ENCODE measurements around the gene SMARCA4.
A peak's percentile ranks its signal among the peaks of the same experiment; 100 is the strongest.
"Not testable (repeated sequence)": the region's sequence is repeated elsewhere in the genome, so short reads cannot be mapped to it uniquely, and the experiment has no call there.

SMARCA4 gene

DNA sequence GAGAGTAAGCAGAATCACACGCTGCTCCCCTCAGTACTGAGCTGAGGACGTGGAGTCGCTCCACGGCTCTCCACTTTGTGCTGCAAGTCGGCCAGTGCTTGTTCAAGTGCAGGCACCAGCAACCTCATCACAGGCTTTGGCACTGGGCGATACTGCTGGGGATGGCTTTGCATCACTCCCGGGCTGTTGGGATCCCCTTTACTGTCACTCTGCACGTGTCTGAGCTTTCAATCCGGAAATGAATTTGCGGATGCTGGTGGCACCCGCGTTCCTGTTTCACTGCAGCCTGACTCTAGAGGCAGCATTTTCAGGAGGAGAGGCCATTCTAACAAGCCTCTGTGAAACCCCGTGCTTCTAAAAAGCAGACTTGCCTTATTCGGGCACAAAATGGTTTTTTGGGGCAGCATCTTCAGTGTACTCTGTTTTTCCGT is 19.1 kb downstream of the SMARCA4 start:
- DNase-seq (ENCODE audit: low read depth): peak; percentile 4

DNA sequence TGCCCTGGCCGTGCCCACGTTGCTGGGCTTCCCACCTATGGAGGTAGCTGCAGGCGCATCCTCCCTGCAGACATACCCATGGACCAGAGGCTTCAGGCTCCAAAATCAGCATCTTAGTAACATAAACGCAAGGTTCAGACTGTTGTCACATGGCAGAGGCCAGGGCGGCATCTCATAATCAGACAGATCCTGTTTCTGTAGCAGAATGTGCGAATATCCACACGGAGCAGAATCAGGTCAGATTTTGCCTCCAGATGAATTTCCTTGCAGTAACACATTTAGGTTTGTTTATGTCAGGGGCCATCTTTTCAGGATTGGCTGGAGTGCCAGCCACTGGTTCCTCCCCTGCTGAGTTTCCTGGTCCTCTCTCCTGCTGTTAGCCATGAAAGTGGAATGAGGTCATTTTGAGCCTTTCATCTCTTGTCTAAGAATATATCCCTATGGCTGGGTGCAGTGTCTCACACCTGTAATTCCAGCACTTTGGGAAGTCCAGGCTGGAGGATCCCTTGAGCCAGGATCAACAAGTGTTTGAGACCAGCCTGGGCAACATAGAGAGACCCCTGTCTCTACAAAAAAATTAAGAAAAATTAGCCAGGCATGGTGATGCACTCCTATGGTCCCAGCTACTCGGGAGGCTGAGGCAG is 20.5 kb downstream of the SMARCA4 start:
- no peak for DNase-seq (ENCODE audit: low read depth)

DNA sequence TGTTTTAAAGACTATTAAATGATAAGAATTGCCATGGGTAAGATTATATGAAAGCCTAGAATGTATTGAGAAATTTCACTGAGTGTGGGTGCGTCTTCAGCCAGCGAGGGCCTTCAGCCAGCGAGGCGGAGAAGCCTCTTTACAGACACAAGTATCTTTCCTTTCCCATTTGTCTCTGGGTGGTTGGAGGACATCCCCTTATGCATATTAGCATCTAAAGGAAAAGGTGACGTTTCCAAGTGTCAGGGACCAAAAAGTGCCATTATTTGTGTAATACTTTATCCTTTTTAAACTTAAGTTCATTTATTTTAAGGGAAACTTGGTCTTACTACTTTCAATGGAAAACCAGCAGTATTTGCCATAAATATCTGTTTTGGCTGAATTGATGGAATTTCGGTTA is 22.2 kb downstream of the SMARCA4 start:
- no peak for DNase-seq (ENCODE audit: low read depth)

DNA sequence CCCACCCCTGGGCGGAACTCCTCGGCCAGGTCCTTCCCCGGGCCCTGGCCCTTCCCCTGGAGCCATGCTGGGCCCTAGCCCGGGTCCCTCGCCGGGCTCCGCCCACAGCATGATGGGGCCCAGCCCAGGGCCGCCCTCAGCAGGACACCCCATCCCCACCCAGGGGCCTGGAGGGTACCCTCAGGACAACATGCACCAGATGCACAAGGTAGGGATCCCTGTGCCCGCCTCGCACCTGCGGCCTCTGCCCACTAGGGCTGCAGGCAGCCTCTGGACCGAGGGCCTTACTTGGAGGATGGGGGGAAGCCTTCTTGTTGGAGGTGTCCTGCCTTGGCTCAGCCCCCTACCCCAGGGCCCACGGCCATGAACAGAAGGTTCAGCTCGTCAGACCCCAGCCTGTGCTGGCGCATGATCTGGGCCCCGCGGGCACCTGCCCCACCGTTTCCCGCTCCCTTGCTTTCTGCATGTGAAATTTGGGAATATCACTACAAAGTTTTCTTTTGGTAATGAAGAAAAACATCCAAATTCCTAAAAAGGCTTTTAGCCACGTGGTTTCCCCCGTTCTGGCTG is 23.4 kb downstream of the SMARCA4 start:
- no peak for DNase-seq (ENCODE audit: low read depth)

DNA sequence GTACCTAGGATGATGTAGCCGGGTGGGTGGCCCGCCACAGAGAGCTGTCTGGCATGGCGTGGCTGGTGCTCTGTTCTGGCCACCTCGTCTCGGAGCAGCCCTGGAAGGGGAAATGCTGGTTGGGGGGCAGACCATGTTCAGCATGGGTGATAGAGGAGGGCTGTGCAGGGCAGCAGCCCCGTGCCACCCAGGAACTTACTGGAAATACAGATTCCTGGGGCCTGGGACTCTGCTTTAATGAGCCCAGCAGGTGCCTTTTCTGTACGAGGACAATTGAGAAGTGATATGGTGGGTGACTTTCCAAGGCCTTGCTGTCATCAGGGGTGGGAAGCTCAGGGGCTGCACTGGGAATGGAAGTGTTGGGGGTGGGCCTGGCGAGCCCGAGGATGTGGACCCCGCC is 24.7 kb downstream of the SMARCA4 start:
- no peak for DNase-seq (ENCODE audit: low read depth)

DNA sequence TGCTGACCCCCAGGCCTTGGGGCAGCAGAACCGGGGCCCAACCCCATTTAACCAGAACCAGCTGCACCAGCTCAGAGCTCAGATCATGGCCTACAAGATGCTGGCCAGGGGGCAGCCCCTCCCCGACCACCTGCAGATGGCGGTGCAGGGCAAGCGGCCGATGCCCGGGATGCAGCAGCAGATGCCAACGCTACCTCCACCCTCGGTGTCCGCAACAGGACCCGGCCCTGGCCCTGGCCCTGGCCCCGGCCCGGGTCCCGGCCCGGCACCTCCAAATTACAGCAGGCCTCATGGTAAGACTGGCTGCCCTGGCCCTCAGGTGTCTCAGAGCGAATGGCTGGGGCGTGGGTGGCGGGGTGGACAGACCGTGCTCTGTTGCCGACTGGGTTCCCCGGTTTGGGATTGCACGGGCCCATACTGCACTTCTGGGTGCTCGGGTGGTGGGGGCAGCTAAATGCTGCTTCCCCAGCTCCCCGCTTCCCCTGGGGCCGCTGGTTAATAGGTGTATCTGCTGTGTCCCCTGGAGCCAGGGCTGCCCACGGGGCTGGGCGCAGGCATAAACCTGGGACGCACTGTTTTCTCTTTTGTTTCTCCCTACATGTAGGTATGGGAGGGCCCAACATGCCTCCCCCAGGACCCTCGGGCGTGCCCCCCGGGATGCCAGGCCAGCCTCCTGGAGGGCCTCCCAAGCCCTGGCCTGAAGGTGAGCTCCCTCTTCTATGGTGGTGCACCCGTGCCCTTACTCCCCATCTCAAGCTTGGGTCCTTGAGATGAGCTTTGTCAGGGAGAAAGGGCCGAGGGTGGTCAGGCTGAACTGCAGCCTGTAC is 25.7 kb downstream of the SMARCA4 start:
- no peak for DNase-seq (ENCODE audit: low read depth)

DNA sequence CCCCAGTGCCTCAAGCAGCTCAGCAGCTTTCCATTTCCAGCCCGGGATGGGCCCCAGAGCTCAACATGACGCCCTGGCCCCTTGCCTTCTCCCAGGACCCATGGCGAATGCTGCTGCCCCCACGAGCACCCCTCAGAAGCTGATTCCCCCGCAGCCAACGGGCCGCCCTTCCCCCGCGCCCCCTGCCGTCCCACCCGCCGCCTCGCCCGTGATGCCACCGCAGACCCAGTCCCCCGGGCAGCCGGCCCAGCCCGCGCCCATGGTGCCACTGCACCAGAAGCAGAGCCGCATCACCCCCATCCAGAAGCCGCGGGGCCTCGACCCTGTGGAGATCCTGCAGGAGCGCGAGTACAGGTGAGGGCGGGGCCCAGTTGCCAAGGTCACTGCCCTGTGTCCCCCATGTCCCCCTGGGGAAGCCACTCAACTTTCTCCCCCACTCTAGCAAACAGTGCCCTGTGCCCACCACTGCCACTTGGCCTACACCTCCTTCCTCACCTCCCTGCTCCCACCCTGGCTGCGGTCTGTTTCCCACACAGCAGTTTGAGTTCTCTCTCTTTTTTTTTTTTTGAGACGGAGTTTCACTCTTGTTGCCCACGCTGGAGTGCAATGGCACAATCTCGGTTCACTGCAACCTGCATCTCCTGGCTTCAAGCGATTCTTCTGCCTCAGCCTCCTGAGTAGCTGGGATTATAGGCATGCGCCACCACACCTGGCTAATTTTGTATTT is 26.9 kb downstream of the SMARCA4 start:
- DNase-seq (ENCODE audit: low read depth): no peak

DNA sequence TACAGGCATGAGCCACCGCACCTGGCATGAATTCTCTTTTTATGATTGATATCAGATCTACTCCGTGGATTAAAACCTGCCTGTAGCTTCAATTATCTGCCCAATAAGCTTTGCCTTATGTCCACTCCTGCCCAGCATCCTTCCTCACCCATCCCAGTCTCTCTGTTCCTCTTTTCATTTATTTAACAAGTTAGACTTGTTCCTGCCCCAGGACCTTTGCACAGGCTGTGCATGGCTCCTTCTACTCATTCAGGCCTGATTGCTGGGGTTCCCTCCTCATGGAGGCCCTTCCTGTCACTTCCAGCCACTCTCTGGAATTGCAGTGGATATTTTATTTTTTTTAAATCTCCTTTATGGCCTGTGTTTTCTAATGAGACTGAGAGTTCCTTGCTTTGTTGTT is 27.6 kb downstream of the SMARCA4 start:
- DNase-seq (ENCODE audit: low read depth): no peak

DNA sequence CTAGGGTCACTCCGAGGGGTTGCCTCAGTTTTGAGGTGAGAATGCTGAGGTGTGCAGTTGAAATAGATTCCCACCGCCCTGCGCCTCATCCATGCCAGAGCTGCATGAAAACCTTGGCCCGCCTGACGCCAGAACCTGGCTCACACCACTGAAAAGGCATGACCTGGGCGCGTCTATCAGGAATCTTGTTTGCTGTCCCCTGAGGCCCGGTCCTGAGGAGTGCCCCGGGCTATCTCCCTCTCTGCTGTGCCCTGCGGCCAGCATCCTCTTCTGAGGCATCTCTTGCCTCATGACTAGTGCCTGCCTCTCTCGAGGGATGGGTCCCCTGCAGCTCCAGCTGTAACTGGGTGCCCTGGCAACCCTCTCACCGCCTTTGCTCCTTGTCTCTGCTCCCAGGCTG is 28.1 kb downstream of the SMARCA4 start:
- no peak for DNase-seq (ENCODE audit: low read depth)

DNA sequence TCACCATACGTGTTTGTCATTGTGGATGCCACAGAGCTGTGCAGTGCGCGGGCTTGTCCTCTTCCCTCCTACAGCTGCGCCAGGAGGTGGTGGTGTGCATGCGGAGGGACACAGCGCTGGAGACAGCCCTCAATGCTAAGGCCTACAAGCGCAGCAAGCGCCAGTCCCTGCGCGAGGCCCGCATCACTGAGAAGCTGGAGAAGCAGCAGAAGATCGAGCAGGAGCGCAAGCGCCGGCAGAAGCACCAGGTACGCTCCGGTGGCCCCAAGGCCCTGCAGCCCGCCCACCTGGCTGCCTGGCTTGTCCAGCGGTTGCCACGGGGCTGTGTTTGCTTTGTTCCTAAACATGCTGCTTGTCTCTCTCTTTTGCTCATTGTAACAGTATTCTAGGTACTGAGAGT is 30.2 kb downstream of the SMARCA4 start:
- no peak for DNase-seq (ENCODE audit: low read depth)

DNA sequence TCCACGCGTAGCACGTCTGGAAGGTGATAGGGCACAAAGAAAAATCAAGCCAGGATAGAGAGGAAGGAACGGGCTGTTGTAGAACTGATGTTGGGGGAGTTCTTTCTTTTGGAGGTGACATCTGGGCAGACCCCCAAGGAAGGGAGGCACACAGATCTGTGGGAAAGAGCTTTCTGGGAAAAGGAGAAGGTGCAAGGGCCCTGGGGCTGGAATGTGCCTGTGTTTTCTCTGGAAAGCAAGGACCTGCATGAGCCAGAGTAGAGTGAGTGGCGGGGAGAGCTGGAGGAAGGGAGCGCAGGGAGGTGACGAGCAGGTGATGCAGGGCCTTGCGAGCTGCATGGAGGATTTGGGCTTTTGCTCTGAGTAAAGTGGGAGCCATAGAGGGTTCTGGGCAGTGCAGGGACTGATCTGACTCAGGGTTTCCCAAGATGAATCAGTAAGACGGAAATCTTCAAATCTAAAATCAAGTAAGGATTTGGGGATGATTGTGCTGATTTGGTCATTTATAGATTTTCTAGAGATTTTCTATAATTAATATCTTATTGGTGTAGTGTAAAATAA is 30.8 kb downstream of the SMARCA4 start:
- no peak for DNase-seq (ENCODE audit: low read depth)

DNA sequence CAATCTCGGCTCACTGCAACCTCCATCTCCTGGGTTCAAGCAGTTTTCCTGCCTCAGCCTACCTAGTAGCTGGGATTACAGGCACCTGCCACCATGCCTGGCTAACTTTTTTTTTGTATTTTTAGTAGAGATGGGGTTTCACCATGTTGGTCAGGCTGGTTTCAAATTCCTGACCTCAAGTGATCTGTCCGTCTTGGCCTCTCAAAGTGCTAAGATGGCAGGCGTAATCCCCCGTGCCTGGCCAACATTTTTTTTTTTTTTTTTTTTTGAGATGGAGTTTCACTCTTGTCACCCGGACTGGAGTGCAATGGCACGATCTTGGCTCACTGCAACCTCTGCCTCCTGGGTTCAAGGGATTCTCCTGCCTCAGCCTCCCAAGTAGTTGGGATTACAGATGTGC is 31.3 kb downstream of the SMARCA4 start:
- not testable (repeated sequence) for DNase-seq (ENCODE audit: low read depth)

DNA sequence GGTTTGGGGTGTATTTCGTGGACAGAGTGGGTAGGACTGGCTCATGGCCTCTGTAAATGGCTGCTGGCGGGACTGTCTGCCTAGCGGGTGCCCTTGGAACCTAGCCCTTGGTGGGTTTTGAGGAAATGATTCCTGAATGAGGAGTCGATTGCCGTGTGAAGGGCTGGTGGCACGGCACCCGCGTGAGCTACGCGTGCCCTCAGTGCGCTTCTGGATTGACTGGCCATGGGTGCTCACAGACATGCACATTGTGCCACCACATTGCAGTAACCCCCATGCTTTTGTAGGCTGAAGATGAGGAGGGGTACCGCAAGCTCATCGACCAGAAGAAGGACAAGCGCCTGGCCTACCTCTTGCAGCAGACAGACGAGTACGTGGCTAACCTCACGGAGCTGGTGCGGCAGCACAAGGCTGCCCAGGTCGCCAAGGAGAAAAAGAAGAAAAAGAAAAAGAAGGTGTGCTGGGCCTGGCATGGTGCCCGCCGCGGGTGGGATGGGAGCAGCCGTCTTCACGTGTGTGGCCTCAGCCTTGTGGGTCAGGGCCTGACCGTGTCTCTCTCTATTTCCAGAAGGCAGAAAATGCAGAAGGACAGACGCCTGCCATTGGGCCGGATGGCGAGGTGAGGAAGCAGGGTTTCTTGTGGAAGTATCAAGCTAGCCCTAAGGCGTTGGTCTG is 35.2 kb downstream of the SMARCA4 start:
- no peak for DNase-seq (ENCODE audit: low read depth)

DNA sequence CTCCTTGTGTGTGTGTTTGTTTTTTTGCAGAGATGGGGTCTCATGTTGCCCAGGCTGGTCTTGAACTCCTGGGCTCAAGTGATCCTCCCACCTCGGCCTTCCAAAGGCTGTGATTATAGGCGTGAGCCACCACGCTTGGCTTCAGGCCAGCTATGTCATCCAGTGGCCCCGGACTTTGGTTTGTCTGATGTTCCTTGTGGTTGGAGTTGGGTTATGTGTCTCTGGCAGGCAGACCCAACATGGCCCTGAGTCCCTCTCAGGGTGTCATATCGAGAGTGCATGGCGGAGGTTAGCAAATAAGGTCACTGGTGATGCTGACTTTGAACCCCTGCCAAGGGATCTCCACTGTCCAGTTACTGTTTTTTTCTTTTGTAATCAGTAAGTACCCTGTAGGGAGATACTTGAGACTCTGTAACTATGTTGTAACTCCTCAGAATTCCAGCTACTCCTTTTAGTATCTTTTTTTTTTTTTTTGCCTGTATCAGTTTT is 37.3 kb downstream of the SMARCA4 start:
- no peak for DNase-seq (ENCODE audit: low read depth)

DNA sequence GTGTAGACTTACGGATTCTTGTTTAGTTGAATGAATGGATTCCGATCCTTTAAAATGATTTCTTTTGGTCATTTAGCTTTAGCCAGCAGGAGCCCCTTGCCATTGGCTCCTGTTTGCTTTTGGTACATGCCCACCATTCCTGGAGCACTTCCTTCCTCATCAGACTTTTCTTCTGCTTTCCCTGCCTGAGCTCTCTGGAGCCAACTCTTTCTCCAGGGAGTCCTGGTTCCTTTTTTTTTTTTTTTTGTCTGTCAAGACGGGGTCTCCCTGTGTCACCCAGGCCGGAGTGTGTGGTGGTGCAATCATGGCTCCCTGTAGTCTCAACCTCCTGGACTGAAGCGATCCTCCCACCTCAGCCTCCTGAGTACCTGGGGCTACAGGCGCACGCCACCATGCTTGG is 37.8 kb downstream of the SMARCA4 start:
- DNase-seq (ENCODE audit: low read depth): no peak

DNA sequence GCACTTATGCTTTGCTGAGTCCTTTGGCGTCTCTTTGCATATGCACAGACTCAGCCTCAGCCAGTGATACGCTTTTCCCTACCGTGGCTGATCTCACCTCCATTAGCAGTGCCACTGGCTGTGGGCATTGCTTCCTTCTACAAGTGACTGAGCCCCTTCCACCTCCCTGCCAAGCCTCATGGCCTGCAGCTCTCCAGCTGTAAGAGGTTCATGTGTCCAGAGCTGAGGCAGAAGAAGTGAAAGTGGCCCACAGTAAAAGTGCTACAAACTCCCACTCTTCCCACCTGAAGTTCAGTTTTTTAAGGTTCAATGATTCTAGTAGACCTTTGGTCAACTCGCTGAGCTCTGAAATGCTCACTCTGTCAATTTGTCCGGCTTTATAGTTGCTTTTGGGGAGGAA is 44.7 kb downstream of the SMARCA4 start:
- DNase-seq (ENCODE audit: low read depth): no peak

DNA sequence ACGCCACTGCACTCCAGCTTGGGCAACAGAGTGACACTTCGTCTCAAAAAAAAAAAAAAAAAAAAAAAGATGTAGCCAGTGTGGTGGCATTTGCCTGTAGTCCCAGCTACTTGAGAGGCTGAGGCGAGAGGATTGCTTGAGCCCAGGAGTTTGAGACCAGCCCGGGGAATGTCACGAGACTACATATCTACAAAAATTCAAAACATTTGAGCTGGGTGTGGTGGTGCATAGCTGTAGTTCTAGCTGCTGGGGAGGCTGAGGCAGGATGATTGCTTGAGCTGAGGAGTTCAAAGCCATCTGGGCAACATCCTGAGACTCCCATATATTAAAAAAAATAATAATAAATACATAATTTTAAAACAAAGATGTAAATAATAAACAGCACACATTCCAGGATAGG is 46.6 kb downstream of the SMARCA4 start:
- DNase-seq (ENCODE audit: low read depth): no peak

DNA sequence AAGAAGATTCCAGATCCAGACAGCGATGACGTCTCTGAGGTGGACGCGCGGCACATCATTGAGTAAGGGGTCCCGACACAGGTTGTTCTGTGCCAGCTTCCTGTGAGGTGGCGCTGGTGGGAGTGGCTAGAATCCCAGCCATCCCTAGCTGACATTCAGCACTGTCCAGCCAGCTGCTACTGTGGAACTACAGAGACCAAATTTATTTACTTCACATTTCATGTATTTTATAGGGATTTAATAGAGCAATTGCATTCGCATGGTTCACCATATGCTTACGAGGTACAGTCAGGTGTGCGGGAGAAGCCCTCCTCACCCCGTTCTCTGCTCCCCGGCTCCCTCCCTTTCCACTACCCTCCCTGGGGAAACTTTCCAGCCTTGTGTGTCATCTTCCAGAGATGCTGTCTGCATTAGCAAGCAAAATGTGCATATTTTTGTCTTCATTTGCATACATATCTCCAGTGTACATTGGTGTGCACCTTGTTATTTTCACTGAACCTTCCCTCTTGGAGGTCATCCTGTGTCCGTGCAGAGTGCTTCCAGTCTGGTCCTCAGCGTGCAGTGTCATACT is 47.2 kb downstream of the SMARCA4 start:
- DNase-seq (ENCODE audit: low read depth): no peak

DNA sequence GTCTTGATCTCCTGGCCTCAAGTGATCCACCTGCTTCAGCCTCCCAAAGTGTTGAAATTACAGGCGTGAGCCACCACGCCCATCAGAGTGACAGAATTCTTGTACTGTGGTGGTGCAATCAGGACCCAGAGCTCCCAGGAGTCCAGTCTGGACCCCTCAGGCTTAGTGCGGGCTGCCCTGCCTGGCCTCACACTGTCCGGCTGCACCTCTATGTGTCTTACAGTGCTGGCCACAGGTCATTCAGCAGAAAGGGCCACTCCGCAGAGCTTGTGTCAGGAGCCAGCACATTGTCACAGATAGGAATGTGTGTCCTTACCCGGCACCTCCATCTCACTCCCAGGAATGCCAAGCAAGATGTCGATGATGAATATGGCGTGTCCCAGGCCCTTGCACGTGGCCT is 49.2 kb downstream of the SMARCA4 start:
- DNase-seq (ENCODE audit: low read depth): no peak

DNA sequence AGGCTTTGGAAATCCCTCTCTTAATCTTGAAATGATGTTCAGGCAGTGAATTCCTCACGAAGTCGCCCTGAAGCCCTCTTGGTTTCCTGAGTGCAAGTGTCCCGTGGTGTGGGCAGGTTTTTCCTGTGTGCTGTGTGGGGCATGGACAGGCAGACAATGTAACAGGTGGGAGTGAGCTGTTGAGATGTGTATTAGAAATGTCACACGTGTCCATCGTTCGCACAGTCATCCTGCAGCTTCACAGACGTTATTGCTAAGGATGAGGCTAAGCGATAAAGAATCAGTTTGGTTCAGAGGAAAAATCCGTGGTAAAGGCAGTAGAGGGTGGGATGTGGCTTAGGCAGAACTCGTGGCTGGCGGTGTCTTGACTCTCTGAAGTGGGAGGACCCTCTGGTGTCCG is 51.7 kb downstream of the SMARCA4 start:
- no peak for DNase-seq (ENCODE audit: low read depth)

DNA sequence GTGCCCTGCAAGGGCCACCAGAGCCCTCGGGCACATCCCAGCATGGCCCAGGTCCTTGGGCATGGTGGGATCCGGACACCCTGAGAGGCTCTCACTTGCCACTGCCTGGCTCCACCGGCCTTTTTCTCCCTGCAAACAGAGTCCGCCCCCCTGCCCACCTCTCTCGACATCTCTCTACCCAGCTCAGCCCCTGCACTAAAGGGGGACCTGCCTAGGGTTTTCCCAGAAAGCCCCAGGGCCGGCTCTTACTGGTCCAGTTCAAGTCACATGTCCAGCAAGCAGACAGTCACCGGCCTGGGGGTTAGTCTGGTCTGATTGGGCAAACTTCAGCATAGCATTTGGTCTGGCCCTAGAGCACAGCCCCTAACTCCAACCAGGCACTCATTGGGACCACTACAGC is 52.9 kb downstream of the SMARCA4 start:
- DNase-seq (ENCODE audit: low read depth): no peak

Measured in activated T-cell treated with anti-CD3 and anti-CD28 coated beads for 24 hours (primary cell).